T-helper 2 cell treated with Interferon-gamma antibody and Interleukin-4, amounts not matched to agents 5 μg/mL and 100 μg/mL, for 36 hours (primary cell): Measurements from ENCODE around the gene SUPT16H.
A peak's percentile ranks its signal among the peaks of the same experiment; 100 is the strongest.

Experiments
- DNase-seq: peaks from one replicate; pipeline ENCODE4 v3.0.0; 2021; ENCODE audit warnings: low spot score
- H3K27ac Mint-ChIP-seq: one replicate; pipeline ENCODE4 v1.8.0; 2021; ENCODE audit warnings: mild to moderate bottlenecking, mixed read lengths
- H3K27me3 Mint-ChIP-seq: one replicate; pipeline ENCODE4 v1.8.0; 2021; ENCODE audit warnings: low read depth, mixed read lengths
- H3K36me3 Mint-ChIP-seq: one replicate; pipeline ENCODE4 v1.8.0; 2021; ENCODE audit warnings: low read depth, mixed read lengths
- H3K4me1 Mint-ChIP-seq: one replicate; pipeline ENCODE4 v1.8.0; 2021; ENCODE audit warnings: low read depth, mixed read lengths
- H3K4me3 Mint-ChIP-seq: one replicate; pipeline ENCODE4 v1.8.0; 2022; ENCODE audit warnings: mild to moderate bottlenecking, moderate library complexity, mixed read lengths
- H3K9me3 Mint-ChIP-seq: one replicate; pipeline ENCODE4 v1.8.0; 2021; ENCODE audit warnings: mixed read lengths

SUPT16H gene

GRCh38 chr14:21383848-21384493 is at the start of gene SUPT16H:
Gene SUPT16H, minus strand, starts transcription at chr14:21384019. Its CDS starts 92 bp downstream, at chr14:21383927.
- Mint-ChIP-seq H3K36me3 (peaks cover 34% of the 10 kb centered on the region), H3K9me3 (no peaks in the 10 kb centered on the region), H3K4me3 (peak within 1 kb of the TSS; percentile 98), H3K27ac (peak within 1 kb of the TSS; percentile 99), H3K4me1 (peaks cover 28% of the 10 kb centered on the region), H3K27me3 (no peaks in the 10 kb centered on the region)
- DNase-seq, result peak; percentile 95

- Mint-ChIP-seq H3K4me3 (no peak overlapping the region), H3K4me1 (peaks cover 26% of the 10 kb centered on the region), H3K9me3 (no peaks in the 10 kb centered on the region), H3K27ac (no peak overlapping the region), H3K36me3 (peaks cover 44% of the 10 kb centered on the region), H3K27me3 (no peaks in the 10 kb centered on the region)
- no peak for DNase-seq
Measured at GRCh38 chr14:21431126-21431525, 47.3 kb upstream of the SUPT16H start.

- Mint-ChIP-seq H3K27ac (no peak overlapping the region), H3K36me3 (peaks cover 59% of the 10 kb centered on the region)
Measured at GRCh38 chr14:21428930-21429329, 45.1 kb upstream of the SUPT16H start.

GRCh38 chr14:21426692-21427091 is 42.9 kb upstream of the SUPT16H start:
- Mint-ChIP-seq H3K27ac (no peak overlapping the region), H3K4me1 (no peaks in the 10 kb centered on the region)

More at GRCh38 chr14:21428930-21429329, 45.1 kb upstream of the SUPT16H start:
- Mint-ChIP-seq H3K9me3 (no peaks in the 10 kb centered on the region), H3K4me3 (no peak overlapping the region), H3K4me1 (peaks cover 10% of the 10 kb centered on the region), H3K27me3 (no peaks in the 10 kb centered on the region)
- DNase-seq, result no peak

DNA sequence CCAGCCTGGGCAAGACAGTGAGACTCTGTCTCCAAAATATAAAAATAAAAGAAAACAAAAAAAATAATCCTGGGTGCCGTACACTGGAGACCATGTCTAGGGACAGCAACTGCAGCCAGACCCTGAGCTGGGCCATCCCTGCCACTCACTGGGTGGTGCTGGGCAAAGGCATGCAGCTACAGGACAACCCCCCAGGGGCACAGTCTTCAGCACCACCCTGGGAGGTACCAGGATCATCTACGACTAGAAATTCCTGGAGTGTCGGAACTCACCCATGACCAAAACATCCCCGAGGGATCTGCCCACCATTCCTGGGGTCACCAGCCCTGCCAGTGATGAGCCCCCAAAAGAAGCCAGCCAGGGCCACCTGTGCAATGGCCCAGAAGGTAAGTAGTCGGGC is 35.7 kb upstream of the SUPT16H start:
- H3K4me1 Mint-ChIP-seq, result peaks cover 6% of the 10 kb centered on the region
- no peaks in the 10 kb centered on the region for H3K27me3 Mint-ChIP-seq
- H3K4me3 Mint-ChIP-seq, result no peak overlapping the region
- no peak for DNase-seq
- no peak overlapping the region for H3K27ac Mint-ChIP-seq
- H3K36me3 Mint-ChIP-seq, result peaks cover 53% of the 10 kb centered on the region
- no peaks in the 10 kb centered on the region for H3K9me3 Mint-ChIP-seq

More at GRCh38 chr14:21426692-21427091, 42.9 kb upstream of the SUPT16H start:
- Mint-ChIP-seq H3K36me3 (peaks cover 64% of the 10 kb centered on the region), H3K27me3 (no peaks in the 10 kb centered on the region), H3K9me3 (no peaks in the 10 kb centered on the region), H3K4me3 (no peak overlapping the region)
- no peak for DNase-seq

GRCh38 chr14:21415329-21415728 is 31.5 kb upstream of the SUPT16H start:
- no peaks in the 10 kb centered on the region for H3K27me3 Mint-ChIP-seq
- H3K4me1 Mint-ChIP-seq, result peaks cover 16% of the 10 kb centered on the region
- H3K9me3 Mint-ChIP-seq, result no peaks in the 10 kb centered on the region
- no peak overlapping the region for H3K4me3 Mint-ChIP-seq
- DNase-seq, result no peak
- H3K36me3 Mint-ChIP-seq, result peaks cover 60% of the 10 kb centered on the region
- no peak overlapping the region for H3K27ac Mint-ChIP-seq

GRCh38 chr14:21414137-21414631 is 30.4 kb upstream of the SUPT16H start:
- H3K9me3 Mint-ChIP-seq, result no peaks in the 10 kb centered on the region
- DNase-seq, result peak; percentile 33
- H3K27ac Mint-ChIP-seq, result peak overlapping the region; percentile 70
- H3K4me3 Mint-ChIP-seq, result no peak overlapping the region
- peaks cover 67% of the 10 kb centered on the region for H3K36me3 Mint-ChIP-seq
- no peaks in the 10 kb centered on the region for H3K27me3 Mint-ChIP-seq
- H3K4me1 Mint-ChIP-seq, result peaks cover 16% of the 10 kb centered on the region

GRCh38 chr14:21408147-21408546 is 24.3 kb upstream of the SUPT16H start:
- H3K36me3 Mint-ChIP-seq, result peaks cover 83% of the 10 kb centered on the region
- H3K4me1 Mint-ChIP-seq, result no peaks in the 10 kb centered on the region
- H3K27ac Mint-ChIP-seq, result no peak overlapping the region
- no peaks in the 10 kb centered on the region for H3K27me3 Mint-ChIP-seq
- no peaks in the 10 kb centered on the region for H3K9me3 Mint-ChIP-seq
- no peak overlapping the region for H3K4me3 Mint-ChIP-seq
- DNase-seq, result no peak

- peaks cover 81% of the 10 kb centered on the region for H3K36me3 Mint-ChIP-seq
- no peaks in the 10 kb centered on the region for H3K27me3 Mint-ChIP-seq
- no peaks in the 10 kb centered on the region for H3K4me1 Mint-ChIP-seq
Measured at GRCh38 chr14:21406213-21406612, 22.4 kb upstream of the SUPT16H start.

GRCh38 chr14:21405097-21405496 is 21.3 kb upstream of the SUPT16H start:
- no peaks in the 10 kb centered on the region for H3K9me3 Mint-ChIP-seq

More at GRCh38 chr14:21406213-21406612, 22.4 kb upstream of the SUPT16H start:
- H3K4me3 Mint-ChIP-seq, result no peak overlapping the region
- no peak for DNase-seq
- H3K9me3 Mint-ChIP-seq, result no peaks in the 10 kb centered on the region
- no peak overlapping the region for H3K27ac Mint-ChIP-seq

DNA sequence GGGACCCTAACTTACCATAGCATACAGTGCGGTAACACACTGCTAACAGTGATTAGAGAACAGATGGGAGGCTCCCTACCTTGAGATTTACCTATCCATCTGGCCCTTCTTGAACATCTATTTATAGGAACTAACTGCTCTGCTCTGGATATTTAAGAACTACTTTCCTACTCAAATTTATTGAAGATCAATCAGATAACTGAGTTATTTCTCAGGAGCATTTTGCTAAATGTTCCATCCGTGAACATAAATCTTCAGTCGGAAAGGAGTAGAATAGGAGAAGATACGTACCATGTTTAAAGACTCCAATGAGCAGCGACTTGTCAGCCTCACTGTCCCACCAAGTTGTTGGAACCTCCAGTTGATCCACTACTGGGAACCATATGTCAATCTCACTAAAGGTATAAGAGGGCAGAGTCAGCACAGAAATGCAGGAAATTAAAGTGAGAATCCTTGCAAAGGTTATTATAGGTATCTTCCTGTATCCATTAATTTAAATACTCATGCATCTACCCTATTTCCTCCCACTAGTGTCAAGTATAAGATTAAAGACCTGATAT is 15.6 kb upstream of the SUPT16H start:
- Mint-ChIP-seq H3K4me3 (no peak overlapping the region), H3K27me3 (no peaks in the 10 kb centered on the region), H3K4me1 (no peaks in the 10 kb centered on the region), H3K36me3 (peaks cover 68% of the 10 kb centered on the region), H3K27ac (no peak overlapping the region), H3K9me3 (no peaks in the 10 kb centered on the region)
- no peak for DNase-seq

More at GRCh38 chr14:21405097-21405496, 21.3 kb upstream of the SUPT16H start:
- no peak overlapping the region for H3K27ac Mint-ChIP-seq
- H3K4me1 Mint-ChIP-seq, result no peaks in the 10 kb centered on the region
- H3K36me3 Mint-ChIP-seq, result peaks cover 81% of the 10 kb centered on the region
- H3K4me3 Mint-ChIP-seq, result no peak overlapping the region
- H3K27me3 Mint-ChIP-seq, result no peaks in the 10 kb centered on the region
- DNase-seq, result no peak

- Mint-ChIP-seq H3K9me3 (no peaks in the 10 kb centered on the region), H3K4me1 (no peaks in the 10 kb centered on the region), H3K27ac (no peak overlapping the region), H3K36me3 (peaks cover 72% of the 10 kb centered on the region), H3K4me3 (no peak overlapping the region), H3K27me3 (no peaks in the 10 kb centered on the region)
- no peak for DNase-seq
Measured at GRCh38 chr14:21398901-21399300, 15.1 kb upstream of the SUPT16H start.

DNA sequence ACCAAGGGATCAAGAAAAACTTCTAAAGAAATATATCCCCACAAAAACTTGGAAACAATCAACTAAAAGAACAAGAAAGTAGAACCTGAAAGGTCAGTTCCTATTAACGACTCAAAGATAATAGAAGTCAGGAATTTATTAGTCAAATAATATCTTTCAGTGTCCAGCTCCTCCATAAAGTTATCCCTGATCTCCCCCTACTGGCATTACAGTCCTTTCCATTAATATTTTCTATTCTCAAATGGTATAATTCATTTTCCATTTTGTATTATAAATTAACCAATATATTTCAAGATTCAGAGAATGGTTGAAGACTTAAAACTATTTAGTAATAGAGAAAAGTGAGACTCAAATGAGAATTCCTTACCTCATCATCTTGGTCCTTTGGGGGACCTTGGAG is 11.6 kb upstream of the SUPT16H start:
- no peak overlapping the region for H3K27ac Mint-ChIP-seq
- H3K4me3 Mint-ChIP-seq, result no peak overlapping the region
- no peaks in the 10 kb centered on the region for H3K9me3 Mint-ChIP-seq
- H3K27me3 Mint-ChIP-seq, result no peaks in the 10 kb centered on the region
- peaks cover 65% of the 10 kb centered on the region for H3K36me3 Mint-ChIP-seq
- no peaks in the 10 kb centered on the region for H3K4me1 Mint-ChIP-seq
- DNase-seq, result no peak

DNA sequence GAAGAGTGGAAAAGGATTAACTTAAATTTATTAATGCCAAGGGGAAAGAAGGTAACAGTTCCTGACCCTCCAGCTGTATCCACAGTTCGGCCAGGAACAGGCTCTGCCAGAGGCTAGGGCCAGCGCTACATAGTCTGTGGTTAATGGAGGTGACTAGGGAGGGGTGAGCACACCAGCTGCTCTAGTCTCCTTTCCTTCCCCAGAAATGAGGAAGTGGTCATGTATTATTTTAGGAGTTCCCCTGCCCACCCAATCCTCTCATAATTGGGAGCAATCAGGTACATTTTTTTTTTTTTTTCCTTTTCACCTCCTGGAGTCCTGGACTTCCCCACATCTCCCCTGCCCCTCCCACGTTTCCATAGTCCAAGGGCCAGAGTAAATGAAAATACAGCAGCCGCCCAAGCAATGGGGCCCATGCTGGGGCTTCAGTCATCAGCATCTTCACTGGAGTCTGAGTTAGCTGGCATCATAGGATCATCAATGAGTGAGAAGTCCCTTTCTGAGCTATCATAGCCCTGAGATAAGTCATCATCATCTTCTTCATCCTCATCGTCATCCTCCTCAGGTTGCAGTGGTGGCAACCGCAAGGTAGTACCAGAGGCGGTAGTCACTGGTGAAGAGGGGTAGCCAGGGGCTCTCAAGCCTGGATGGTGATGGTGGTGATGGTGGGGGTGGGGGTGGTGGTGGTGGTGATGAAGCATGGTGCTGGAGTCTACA is 1.5 kb upstream of the SUPT16H start:
- H3K4me1 Mint-ChIP-seq, result peaks cover 23% of the 10 kb centered on the region
- H3K36me3 Mint-ChIP-seq, result peaks cover 37% of the 10 kb centered on the region
- no peak for DNase-seq
- H3K4me3 Mint-ChIP-seq, result peak overlapping the region; percentile 98
- peak overlapping the region; percentile 99 for H3K27ac Mint-ChIP-seq
- H3K27me3 Mint-ChIP-seq, result no peaks in the 10 kb centered on the region
- H3K9me3 Mint-ChIP-seq, result no peaks in the 10 kb centered on the region
